HepG2 (cell line): ENCODE data around the gene SLC22A23. TPM values are rescaled to one million over a fixed set of nuclear protein-coding genes. Genes with fewer than 3 reads are reported as not detected.

Experiments
- EHMT2 ChIP-seq: fragments of 200-600 bp; sonication (generic); IDR thresholded peaks from 2 replicates; pipeline ENCODE4 v1.7.0; 2017; ENCODE audit warnings: antibody characterized with exemption, low read depth, low read length, borderline replicate concordance
- GTF2F1 ChIP-seq: fragments of 150-350 bp; IDR thresholded peaks from 2 replicates; pipeline ENCODE4 v1.6.1; 2014; ENCODE audit warnings: low read length
- GTF3A ChIP-seq: sonication (generic); formaldehyde crosslinking; conservative IDR thresholded peaks from 2 replicates; pipeline ENCODE4 v1.4.0; 2020; ENCODE audit warnings: mild to moderate bottlenecking, missing genetic modification reagents
- KDM6A ChIP-seq: IDR thresholded peaks from 2 replicates; pipeline ENCODE4 v1.6.1; 2016; ENCODE audit warnings: low read depth
- MBNL3 ChIP-seq: fragments of 250-450 bp; sonication (Bioruptor Pico); conservative IDR thresholded peaks from 2 replicates; pipeline ENCODE4 v1.8.0; 2022; ENCODE audit warnings: mild to moderate bottlenecking, inconsistent platforms
- MTF2 ChIP-seq: sonication (generic); formaldehyde crosslinking; IDR thresholded peaks from 2 replicates; pipeline ENCODE4 v1.5.0; 2020; ENCODE audit warnings: missing genetic modification reagents, borderline replicate concordance
- RELA ChIP-seq: sonication (generic); formaldehyde crosslinking; IDR thresholded peaks from 2 replicates; pipeline ENCODE4 v1.4.0; 2020; ENCODE audit warnings: missing genetic modification reagents
- RFXANK ChIP-seq: IDR thresholded peaks from 2 replicates; pipeline ENCODE4 v1.6.1; 2016
- XRCC5 ChIP-seq: fragments of 200-400 bp; formaldehyde crosslinking; optimal IDR thresholded peaks from 2 replicates; pipeline ENCODE3; 2017; ENCODE audit warnings: mild to moderate bottlenecking, low read length
- ZBTB8A ChIP-seq: sonication (generic); formaldehyde crosslinking; IDR thresholded peaks from 2 replicates; pipeline ENCODE4 v1.4.0; 2020; ENCODE audit warnings: mild to moderate bottlenecking, low read depth, missing genetic modification reagents, borderline replicate concordance
- ZKSCAN8 ChIP-seq: IDR thresholded peaks from 2 replicates; pipeline ENCODE4 v1.6.1; 2016; ENCODE audit warnings: borderline replicate concordance, missing genetic modification reagents, missing compliant biosample characterization
- ZNF12 ChIP-seq: sonication (generic); formaldehyde crosslinking; IDR thresholded peaks from 2 replicates; pipeline ENCODE4 v1.5.0; 2020; ENCODE audit warnings: missing genetic modification reagents
- ZZZ3 ChIP-seq: sonication (generic); formaldehyde crosslinking; IDR thresholded peaks from 2 replicates; pipeline ENCODE4 v1.4.0; 2020; ENCODE audit warnings: missing genetic modification reagents, mild to moderate bottlenecking, borderline replicate concordance
- polyA plus RNA-seq, 8 experiments: library from polyadenylated mRNA; depleted of rRNA in 3 of 8; stranded (reverse) in 7 of 8; unstranded in 1 of 8; fragments of >200 nt; fragmentation: Illumina TruSeq in 4 of 8; extraction: Trizol in 4 of 8; gene quantifications; 2 replicates each; pipeline versions ENCODE4 v1.2.1 to v1.2.3, GENCODE V29; 2011 to 2016; ENCODE audit warnings: low read depth in 4 of 8, missing spikeins in 1 of 8, mixed read lengths in 1 of 8; ENCODE audit not compliant: insufficient read depth in 1 of 8
- total RNA-seq, 5 experiments: library from RNA; depleted of rRNA; stranded (reverse); fragments of >200 nt; fragmentation: Illumina TruSeq; extraction: Trizol; gene quantifications; 2 replicates each; pipeline ENCODE4 v1.2.3, GENCODE V29; 2016; ENCODE audit warnings: low read depth in 1 of 5
- TF ChIP-seq, protein P1 (sequence below): sonication (generic); formaldehyde crosslinking; IDR thresholded peaks from 2 replicates; pipeline ENCODE4 v1.8.1; 2023; ENCODE audit warnings: mild to moderate bottlenecking, inconsistent platforms, moderate library complexity, missing genetic modification reagents, borderline replicate concordance
- TF ChIP-seq, protein P2 (sequence below): sonication (generic); formaldehyde crosslinking; IDR thresholded peaks from 2 replicates; pipeline ENCODE4 v1.5.0; 2020; ENCODE audit warnings: mild to moderate bottlenecking, missing genetic modification reagents, borderline replicate concordance
- TF ChIP-seq, protein P3 (sequence below): sonication (generic); formaldehyde crosslinking; IDR thresholded peaks from 2 replicates; pipeline ENCODE4 v1.5.0; 2020; ENCODE audit warnings: missing genetic modification reagents
- TF ChIP-seq, protein P4 (sequence below): sonication (generic); formaldehyde crosslinking; IDR thresholded peaks from 2 replicates; pipeline ENCODE4 v1.5.1; 2020; ENCODE audit warnings: missing genetic modification reagents, mild to moderate bottlenecking, borderline replicate concordance

Gene SLC22A23
- total and polyA plus RNA-seq, 2 of the 13 experiments (the other 11 are each of a cell fraction or from before 2014, with no cell fraction given): 11.8 to 17.5 TPM

DNA sequence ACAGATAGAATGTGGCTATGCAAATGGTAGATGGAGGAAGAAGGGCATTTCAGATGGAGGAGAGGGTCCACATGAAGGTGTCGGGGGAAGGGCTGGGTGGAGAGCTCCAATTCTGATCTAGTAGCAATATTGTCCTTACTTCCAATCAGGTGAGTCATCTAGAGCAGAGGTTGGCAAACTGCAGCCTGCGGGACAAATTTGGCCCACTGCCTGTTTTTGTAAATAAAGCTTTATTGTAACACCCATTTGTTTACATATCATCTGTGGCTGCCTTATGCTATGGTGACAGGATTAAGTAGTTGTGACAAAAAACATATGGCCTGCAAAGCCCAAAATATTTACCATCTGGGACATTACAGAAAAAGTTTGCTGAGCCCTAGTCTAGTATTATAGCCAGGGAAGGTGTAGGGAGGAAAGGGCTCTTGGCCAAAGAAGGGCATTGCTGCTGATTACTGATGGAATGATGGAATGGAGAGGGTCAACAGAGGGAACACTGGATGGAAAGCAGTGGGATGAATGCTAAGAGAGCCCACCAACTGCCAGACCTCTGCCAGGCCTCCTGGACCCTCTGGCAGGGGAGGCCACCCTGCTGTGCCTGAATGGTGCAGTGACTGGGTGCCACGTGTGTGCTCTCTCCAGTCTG lies 79.8 kb downstream of the SLC22A23 start (continued):
- TF ChIP-seq, protein P1, sequence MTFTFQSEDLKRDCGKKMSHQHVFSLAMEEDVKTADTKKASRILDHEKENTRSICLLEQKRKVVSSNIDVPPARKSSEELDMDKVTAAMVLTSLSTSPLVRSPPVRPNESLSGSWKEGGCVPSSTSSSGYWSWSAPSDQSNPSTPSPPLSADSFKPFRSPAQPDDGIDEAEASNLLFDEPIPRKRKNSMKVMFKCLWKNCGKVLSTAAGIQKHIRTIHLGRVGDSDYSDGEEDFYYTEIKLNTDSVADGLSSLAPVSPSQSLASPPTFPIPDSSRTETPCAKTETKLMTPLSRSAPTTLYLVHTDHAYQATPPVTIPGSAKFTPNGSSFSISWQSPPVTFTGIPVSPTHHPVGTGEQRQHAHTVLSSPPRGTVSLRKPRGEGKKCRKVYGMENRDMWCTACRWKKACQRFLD: no peak
- TF ChIP-seq XRCC5 (peak; percentile 33), ZZZ3 (CRISPR knock-in tag) (no peak), EHMT2 (no peak), ZNF12 (CRISPR knock-in tag) (no peak), GTF3A (CRISPR knock-in tag) (no peak), MBNL3 (no peak), RFXANK (CRISPR knock-in tag) (no peak), KDM6A (CRISPR knock-in tag) (no peak), RELA (CRISPR knock-in tag) (no peak), MTF2 (no peak), GTF2F1 (no peak), ZBTB8A (no peak), ZKSCAN8 (peak; percentile 47; the same call in 1 of the 2 replicates)
- TF ChIP-seq, protein P2, sequence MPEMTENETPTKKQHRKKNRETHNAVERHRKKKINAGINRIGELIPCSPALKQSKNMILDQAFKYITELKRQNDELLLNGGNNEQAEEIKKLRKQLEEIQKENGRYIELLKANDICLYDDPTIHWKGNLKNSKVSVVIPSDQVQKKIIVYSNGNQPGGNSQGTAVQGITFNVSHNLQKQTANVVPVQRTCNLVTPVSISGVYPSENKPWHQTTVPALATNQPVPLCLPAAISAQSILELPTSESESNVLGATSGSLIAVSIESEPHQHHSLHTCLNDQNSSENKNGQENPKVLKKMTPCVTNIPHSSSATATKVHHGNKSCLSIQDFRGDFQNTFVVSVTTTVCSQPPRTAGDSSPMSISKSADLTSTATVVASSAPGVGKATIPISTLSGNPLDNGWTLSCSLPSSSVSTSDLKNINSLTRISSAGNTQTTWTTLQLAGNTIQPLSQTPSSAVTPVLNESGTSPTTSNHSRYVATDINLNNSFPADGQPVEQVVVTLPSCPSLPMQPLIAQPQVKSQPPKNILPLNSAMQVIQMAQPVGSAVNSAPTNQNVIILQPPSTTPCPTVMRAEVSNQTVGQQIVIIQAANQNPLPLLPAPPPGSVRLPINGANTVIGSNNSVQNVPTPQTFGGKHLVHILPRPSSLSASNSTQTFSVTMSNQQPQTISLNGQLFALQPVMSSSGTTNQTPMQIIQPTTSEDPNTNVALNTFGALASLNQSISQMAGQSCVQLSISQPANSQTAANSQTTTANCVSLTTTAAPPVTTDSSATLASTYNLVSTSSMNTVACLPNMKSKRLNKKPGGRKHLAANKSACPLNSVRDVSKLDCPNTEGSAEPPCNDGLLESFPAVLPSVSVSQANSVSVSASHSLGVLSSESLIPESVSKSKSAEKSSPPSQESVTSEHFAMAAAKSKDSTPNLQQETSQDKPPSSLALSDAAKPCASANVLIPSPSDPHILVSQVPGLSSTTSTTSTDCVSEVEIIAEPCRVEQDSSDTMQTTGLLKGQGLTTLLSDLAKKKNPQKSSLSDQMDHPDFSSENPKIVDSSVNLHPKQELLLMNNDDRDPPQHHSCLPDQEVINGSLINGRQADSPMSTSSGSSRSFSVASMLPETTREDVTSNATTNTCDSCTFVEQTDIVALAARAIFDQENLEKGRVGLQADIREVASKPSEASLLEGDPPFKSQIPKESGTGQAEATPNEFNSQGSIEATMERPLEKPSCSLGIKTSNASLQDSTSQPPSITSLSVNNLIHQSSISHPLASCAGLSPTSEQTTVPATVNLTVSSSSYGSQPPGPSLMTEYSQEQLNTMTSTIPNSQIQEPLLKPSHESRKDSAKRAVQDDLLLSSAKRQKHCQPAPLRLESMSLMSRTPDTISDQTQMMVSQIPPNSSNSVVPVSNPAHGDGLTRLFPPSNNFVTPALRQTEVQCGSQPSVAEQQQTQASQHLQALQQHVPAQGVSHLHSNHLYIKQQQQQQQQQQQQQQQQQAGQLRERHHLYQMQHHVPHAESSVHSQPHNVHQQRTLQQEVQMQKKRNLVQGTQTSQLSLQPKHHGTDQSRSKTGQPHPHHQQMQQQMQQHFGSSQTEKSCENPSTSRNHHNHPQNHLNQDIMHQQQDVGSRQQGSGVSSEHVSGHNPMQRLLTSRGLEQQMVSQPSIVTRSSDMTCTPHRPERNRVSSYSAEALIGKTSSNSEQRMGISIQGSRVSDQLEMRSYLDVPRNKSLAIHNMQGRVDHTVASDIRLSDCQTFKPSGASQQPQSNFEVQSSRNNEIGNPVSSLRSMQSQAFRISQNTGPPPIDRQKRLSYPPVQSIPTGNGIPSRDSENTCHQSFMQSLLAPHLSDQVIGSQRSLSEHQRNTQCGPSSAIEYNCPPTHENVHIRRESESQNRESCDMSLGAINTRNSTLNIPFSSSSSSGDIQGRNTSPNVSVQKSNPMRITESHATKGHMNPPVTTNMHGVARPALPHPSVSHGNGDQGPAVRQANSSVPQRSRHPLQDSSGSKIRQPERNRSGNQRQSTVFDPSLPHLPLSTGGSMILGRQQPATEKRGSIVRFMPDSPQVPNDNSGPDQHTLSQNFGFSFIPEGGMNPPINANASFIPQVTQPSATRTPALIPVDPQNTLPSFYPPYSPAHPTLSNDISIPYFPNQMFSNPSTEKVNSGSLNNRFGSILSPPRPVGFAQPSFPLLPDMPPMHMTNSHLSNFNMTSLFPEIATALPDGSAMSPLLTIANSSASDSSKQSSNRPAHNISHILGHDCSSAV (CRISPR knock-in tag): no peak
- TF ChIP-seq, protein P3, sequence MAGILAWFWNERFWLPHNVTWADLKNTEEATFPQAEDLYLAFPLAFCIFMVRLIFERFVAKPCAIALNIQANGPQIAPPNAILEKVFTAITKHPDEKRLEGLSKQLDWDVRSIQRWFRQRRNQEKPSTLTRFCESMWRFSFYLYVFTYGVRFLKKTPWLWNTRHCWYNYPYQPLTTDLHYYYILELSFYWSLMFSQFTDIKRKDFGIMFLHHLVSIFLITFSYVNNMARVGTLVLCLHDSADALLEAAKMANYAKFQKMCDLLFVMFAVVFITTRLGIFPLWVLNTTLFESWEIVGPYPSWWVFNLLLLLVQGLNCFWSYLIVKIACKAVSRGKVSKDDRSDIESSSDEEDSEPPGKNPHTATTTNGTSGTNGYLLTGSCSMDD (CRISPR knock-in tag): no peak
- TF ChIP-seq, protein P4, sequence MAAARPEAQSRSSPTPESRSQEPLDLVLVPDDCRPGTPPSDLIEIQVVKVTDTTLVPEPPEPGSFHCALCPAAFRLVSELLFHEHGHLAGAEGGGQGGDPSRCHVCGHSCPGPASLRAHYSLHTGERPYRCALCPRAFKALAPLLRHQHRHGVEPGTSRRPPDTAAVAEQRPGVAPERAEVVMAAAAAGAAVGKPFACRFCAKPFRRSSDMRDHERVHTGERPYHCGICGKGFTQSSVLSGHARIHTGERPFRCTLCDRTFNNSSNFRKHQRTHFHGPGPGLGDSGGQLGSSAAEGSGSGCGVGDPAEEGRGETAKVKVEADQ (CRISPR knock-in tag): peak; percentile 65; the same call in 1 of the 2 replicates
